HEK293 (cell line): Measurements from ENCODE around the gene TMEM63A.

Experiments used
- CTCF ChIA-PET: fragments of 350-600 bp; formaldehyde crosslinking; extraction: SDS; loops from one replicate; lab custom pipeline; 2021; ENCODE audit warnings: antibody characterized with exemption; lab: Yijun Ruan, JAX
- POLR2A ChIA-PET: fragments of 300-600 bp; formaldehyde crosslinking; extraction: SDS; loops from one replicate; lab custom pipeline; 2020; ENCODE audit warnings: antibody characterized with exemption, inconsistent platforms; lab: Yijun Ruan, JAX
- H3K27ac ChIP-seq: fragments of 200-500 bp; sonication (Bioruptor generic); 2 replicates; pipeline ENCODE4 v1.5.1; 2014; ENCODE audit warnings: low read depth, low read length, control low read depth, inconsistent platforms; ENCODE audit errors: extremely low read depth
- H3K36me3 ChIP-seq, 2 experiments: fragments of 200-500 bp in 1 of 2; sonication (Bioruptor generic) in 1 of 2; 1 replicate in 1 of 2; 2 replicates in 1 of 2; pipeline ENCODE4 v1.5.1; 2014 to 2017; ENCODE audit warnings: inconsistent platforms in 2 of 2, low read length in 2 of 2; ENCODE audit not compliant: control insufficient read depth in 2 of 2, insufficient read depth in 1 of 2
- H3K4me1 ChIP-seq: fragments of 200-500 bp; sonication (Bioruptor generic); 2 replicates; pipeline ENCODE4 v1.5.1; 2014; ENCODE audit warnings: mild to moderate bottlenecking, low read length, inconsistent platforms; ENCODE audit not compliant: control insufficient read depth, insufficient read depth
- H3K4me3 ChIP-seq: 2 replicates; pipeline ENCODE4 v1.5.1; 2011; ENCODE audit warnings: low read depth, mild to moderate bottlenecking, control low read depth, low read length, moderate library complexity
- H3K9me3 ChIP-seq: fragments of 200-500 bp; sonication (Bioruptor generic); 2 replicates; pipeline ENCODE4 v1.5.1; 2014; ENCODE audit warnings: low read depth, low read length, inconsistent platforms; ENCODE audit not compliant: control insufficient read depth, insufficient read depth
- AEBP2 ChIP-seq: fragments of 450-650 bp; formaldehyde crosslinking; IDR thresholded peaks from 2 replicates; pipeline ENCODE4 v1.5.1; 2016; ENCODE audit warnings: missing biosample characterization, missing genetic modification characterization, borderline replicate concordance
- EGR2 ChIP-seq: fragments of 450-650 bp; formaldehyde crosslinking; IDR thresholded peaks from 2 replicates; pipeline ENCODE4 v1.5.1; 2016; ENCODE audit warnings: low read depth, missing biosample characterization, missing genetic modification characterization
- HIC1 ChIP-seq: fragments of 450-650 bp; formaldehyde crosslinking; IDR thresholded peaks from 2 replicates; pipeline ENCODE4 v1.5.1; 2016; ENCODE audit warnings: missing biosample characterization, missing genetic modification characterization
- HOXC10 ChIP-seq: sonication (generic); formaldehyde crosslinking; IDR thresholded peaks from 2 replicates; pipeline ENCODE4 v1.8.1; 2023; ENCODE audit warnings: mild to moderate bottlenecking, missing genetic modification reagents
- MYNN ChIP-seq: fragments of 450-650 bp; formaldehyde crosslinking; IDR thresholded peaks from 2 replicates; pipeline ENCODE4 v1.5.1; 2016; ENCODE audit warnings: missing biosample characterization, missing genetic modification characterization, borderline replicate concordance
- OSR2 ChIP-seq: fragments of 450-650 bp; formaldehyde crosslinking; IDR thresholded peaks from 2 replicates; pipeline ENCODE4 v1.5.1; 2016; ENCODE audit warnings: missing biosample characterization, missing genetic modification characterization
- SCRT1 ChIP-seq: fragments of 450-650 bp; formaldehyde crosslinking; IDR thresholded peaks from 2 replicates; pipeline ENCODE4 v1.5.1; 2016; ENCODE audit warnings: missing biosample characterization, missing genetic modification characterization, borderline replicate concordance
- SCRT2 ChIP-seq: fragments of 450-650 bp; formaldehyde crosslinking; IDR thresholded peaks from 2 replicates; pipeline ENCODE4 v1.5.1; 2016; ENCODE audit warnings: missing biosample characterization, missing genetic modification characterization
- SP7 ChIP-seq: fragments of 450-650 bp; formaldehyde crosslinking; IDR thresholded peaks from 2 replicates; pipeline ENCODE4 v1.5.1; 2016; ENCODE audit warnings: missing biosample characterization, missing genetic modification characterization
- TCF7L2 ChIP-seq: IDR thresholded peaks from 2 replicates; pipeline ENCODE4 v1.6.1; 2011; ENCODE audit warnings: low read depth, mild to moderate bottlenecking, inconsistent platforms, low read length, moderate library complexity, borderline replicate concordance
- ZBTB17 ChIP-seq: fragments of 450-650 bp; formaldehyde crosslinking; IDR thresholded peaks from 2 replicates; pipeline ENCODE4 v1.5.1; 2016; ENCODE audit warnings: missing biosample characterization, missing genetic modification characterization
- ZBTB20 ChIP-seq: fragments of 450-650 bp; formaldehyde crosslinking; IDR thresholded peaks from 2 replicates; pipeline ENCODE4 v1.5.1; 2016; ENCODE audit warnings: missing biosample characterization, missing genetic modification characterization
- ZFP37 ChIP-seq: fragments of 450-650 bp; formaldehyde crosslinking; IDR thresholded peaks from 2 replicates; pipeline ENCODE4 v1.5.1; 2016; ENCODE audit warnings: missing biosample characterization, missing genetic modification characterization
- ZNF140 ChIP-seq: fragments of 450-650 bp; formaldehyde crosslinking; IDR thresholded peaks from 2 replicates; pipeline ENCODE4 v1.5.1; 2016; ENCODE audit warnings: missing biosample characterization, missing genetic modification characterization
- ZNF184 ChIP-seq: fragments of 450-650 bp; IDR thresholded peaks from 2 replicates; pipeline ENCODE4 v1.5.1; 2018; ENCODE audit warnings: missing biosample characterization, mild to moderate bottlenecking, missing genetic modification characterization
- ZNF19 ChIP-seq: fragments of 450-650 bp; formaldehyde crosslinking; IDR thresholded peaks from 2 replicates; pipeline ENCODE4; 2016; ENCODE audit warnings: missing biosample characterization, missing genetic modification characterization, low read depth
- ZNF394 ChIP-seq: fragments of 450-650 bp; formaldehyde crosslinking; IDR thresholded peaks from 2 replicates; pipeline ENCODE4 v1.5.1; 2016; ENCODE audit warnings: missing biosample characterization, missing genetic modification characterization, mild to moderate bottlenecking, moderate library complexity, borderline replicate concordance
- ZNF423 ChIP-seq: fragments of 450-650 bp; formaldehyde crosslinking; IDR thresholded peaks from 2 replicates; pipeline ENCODE4 v1.5.1; 2016; ENCODE audit warnings: missing biosample characterization, missing genetic modification characterization
- ZNF555 ChIP-seq: fragments of 450-650 bp; formaldehyde crosslinking; conservative IDR thresholded peaks from 2 replicates; pipeline ENCODE4 v1.5.1; 2017; ENCODE audit warnings: missing biosample characterization, mild to moderate bottlenecking, missing genetic modification characterization, inconsistent platforms
- ZNF629 ChIP-seq: fragments of 450-650 bp; formaldehyde crosslinking; IDR thresholded peaks from 2 replicates; pipeline ENCODE4 v1.5.1; 2017; ENCODE audit warnings: missing biosample characterization, missing genetic modification characterization
- ZNF660 ChIP-seq: fragments of 450-650 bp; IDR thresholded peaks from 2 replicates; pipeline ENCODE4 v1.5.1; 2018; ENCODE audit warnings: missing biosample characterization, mild to moderate bottlenecking, missing genetic modification characterization
- ZNF664 ChIP-seq: fragments of 450-650 bp; formaldehyde crosslinking; IDR thresholded peaks from 2 replicates; pipeline ENCODE4 v1.5.1; 2016; ENCODE audit warnings: missing biosample characterization, missing genetic modification characterization
- ZNF777 ChIP-seq: fragments of 450-650 bp; formaldehyde crosslinking; IDR thresholded peaks from 2 replicates; pipeline ENCODE4 v1.5.1; 2017; ENCODE audit warnings: missing biosample characterization, missing genetic modification characterization, borderline replicate concordance
- ZNF843 ChIP-seq: fragments of 450-650 bp; formaldehyde crosslinking; IDR thresholded peaks from 2 replicates; pipeline ENCODE4 v1.5.1; 2016; ENCODE audit warnings: missing biosample characterization, missing genetic modification characterization
- ZSCAN23 ChIP-seq: fragments of 450-650 bp; formaldehyde crosslinking; IDR thresholded peaks from 2 replicates; pipeline ENCODE4 v1.5.1; 2016; ENCODE audit warnings: missing biosample characterization, missing genetic modification characterization

The TMEM63A gene

GRCh38 chr1:225917101-225917500, 34.9 kb upstream of the TMEM63A start:
- Histone ChIP-seq H3K4me3 (no peak overlapping the region), H3K9me3 (no peaks in the 10 kb centered on the region), H3K27ac (no peak overlapping the region), H3K4me1 (no peaks in the 10 kb centered on the region), H3K36me3 (peaks cover 25 to 65% of the 10 kb centered on the region in 2 experiments)
- ChIA-PET CTCF (interaction anchor here (1.0 kb wide), 1 partner anchor 70 kb away, joined by 4 read pairs; no protein-coding TSS in a partner anchor), POLR2A (interaction anchor here (1.1 kb wide), 1 partner anchor 13 kb away, joined by 3 read pairs; no protein-coding TSS in a partner anchor)
- TF ChIP-seq ZNF664: no peak
- TF ChIP-seq HIC1 (tag by site-specific recombination): no peak
- TF ChIP-seq ZBTB17: peak; percentile 26; the same call in 1 of the 2 replicates
- no peak for TF ChIP-seq ZNF629 (tag by site-specific recombination)
- no peak for TF ChIP-seq ZNF843 (tag by site-specific recombination)

GRCh38 chr1:225915538-225915991, 33.4 kb upstream of the TMEM63A start:
- TF ChIP-seq ZFP37 (tag by site-specific recombination): no peak
- no peak for TF ChIP-seq ZNF629 (tag by site-specific recombination)
- TF ChIP-seq OSR2 (tag by site-specific recombination): 0 out of 2 replicates have a peak, but pooled peaks have one; percentile 13
- TF ChIP-seq HOXC10 (CRISPR knock-in tag): 0 out of 2 replicates have a peak, but pooled peaks have one; percentile 33
- peak; percentile 64; the same call in 1 of the 2 replicates for TF ChIP-seq ZNF394 (tag by site-specific recombination)
- no peak for TF ChIP-seq ZSCAN23 (tag by site-specific recombination)
- TF ChIP-seq SCRT1 (tag by site-specific recombination): peak; percentile 56; the same call in 1 of the 2 replicates
- TF ChIP-seq ZNF140 (tag by site-specific recombination): peak; percentile 60; the same call in 1 of the 2 replicates
- peak; percentile 48 for TF ChIP-seq SCRT2 (tag by site-specific recombination)
- peak; percentile 69 for TF ChIP-seq ZBTB20
- TF ChIP-seq HIC1 (tag by site-specific recombination): no peak
- Histone ChIP-seq H3K36me3 (peaks cover 23 to 49% of the 10 kb centered on the region in 2 experiments), H3K4me3 (no peak overlapping the region), H3K27ac (no peak overlapping the region), H3K4me1 (no peaks in the 10 kb centered on the region), H3K9me3 (no peaks in the 10 kb centered on the region)
- ChIA-PET CTCF (interaction anchor here (0.6 to 9.1 kb wide), 4 partner anchors 11 to 439 kb away, joined by 3 to 84 read pairs (median 3); partner anchors contain the start of genes LEFTY1 and SRP9), POLR2A (interaction anchor here (0.8 to 1.3 kb wide), 2 partner anchors 9 to 33 kb away, joined by 3 to 4 read pairs; partner anchors contain the start of genes PYCR2 and TMEM63A)

- Histone ChIP-seq H3K27ac (no peak overlapping the region), H3K4me3 (no peak overlapping the region), H3K4me1 (no peaks in the 10 kb centered on the region), H3K36me3 (peaks cover 20 to 43% of the 10 kb centered on the region in 2 experiments), H3K9me3 (no peaks in the 10 kb centered on the region)
- POLR2A ChIA-PET: no interaction called here
- CTCF ChIA-PET: interaction anchor here (0.6 to 9.1 kb wide), 6 partner anchors 10 to 438 kb away, joined by 3 to 84 read pairs (median 3); partner anchors contain the start of genes LEFTY1 and TMEM63A
- TF ChIP-seq ZNF423 (tag by site-specific recombination): no peak
- TF ChIP-seq ZNF184 (tag by site-specific recombination): no peak
- TF ChIP-seq EGR2 (tag by site-specific recombination): no peak
- no peak for TF ChIP-seq TCF7L2
- no peak for TF ChIP-seq ZNF660
- no peak for TF ChIP-seq ZNF19 (tag by site-specific recombination)
- no peak for TF ChIP-seq ZNF777 (tag by site-specific recombination)
- no peak for TF ChIP-seq MYNN (tag by site-specific recombination)
- TF ChIP-seq ZNF555: no peak
- TF ChIP-seq SP7 (tag by site-specific recombination): no peak
- no peak for TF ChIP-seq AEBP2 (tag by site-specific recombination)
Measured at GRCh38 chr1:225914947-225915346, 32.8 kb upstream of the TMEM63A start.
